Measurements from ENCODE around the gene COL5A1.

COL5A1 gene

DNA sequence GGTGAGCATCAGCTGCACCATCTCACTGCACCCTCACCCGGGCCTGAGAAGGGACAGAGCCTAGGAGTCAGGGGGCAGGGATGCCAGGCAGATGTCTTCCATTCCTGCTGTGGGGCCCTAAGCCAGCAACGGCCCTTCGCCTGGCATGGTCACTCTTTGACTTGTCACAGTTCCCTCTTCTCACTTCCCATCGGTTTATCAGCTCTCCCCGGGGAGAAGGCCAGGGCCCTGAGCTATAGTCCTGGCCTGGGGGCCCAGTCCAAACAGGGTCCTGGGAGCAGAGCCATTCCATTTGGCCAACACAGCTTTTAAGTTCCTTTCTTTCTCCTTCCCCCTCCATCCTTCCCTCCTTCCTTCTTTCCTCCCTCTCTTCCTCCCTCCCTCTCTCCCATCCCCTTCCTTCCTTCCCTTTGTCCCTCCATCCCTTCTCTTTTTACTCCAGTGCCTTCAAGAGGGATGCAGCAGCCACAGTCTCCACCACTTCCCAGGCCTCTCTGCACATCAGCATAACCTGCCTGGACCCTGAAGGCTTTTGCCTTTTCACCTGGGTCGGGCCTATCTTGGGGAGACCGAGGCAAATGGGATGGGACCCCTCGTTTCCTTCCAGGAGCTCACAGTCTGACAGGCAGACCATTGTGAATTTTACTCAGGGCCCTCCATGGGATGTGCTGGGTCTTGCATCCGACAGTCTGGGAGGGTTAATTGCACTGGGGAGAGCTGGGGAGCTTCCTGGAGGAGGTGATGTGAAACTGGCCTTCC, 4.2 kb downstream of the COL5A1 start:
- no peak for TF ChIP-seq CTCF (IDR thresholded peaks at IDR 0.05; ENCODE audit: low read depth, low read length, missing control alignments)
- H3K4me3 ChIP-seq (ENCODE audit: low read depth, low read length), result no peak overlapping the region
- no peak for DNase-seq (ENCODE audit: low read depth)

- DNase-seq (ENCODE audit: low read depth), result no peak
- no peak for TF ChIP-seq CTCF (IDR thresholded peaks at IDR 0.05; ENCODE audit: low read depth, low read length, missing control alignments)
- no peak overlapping the region for H3K4me3 ChIP-seq (ENCODE audit: low read depth, low read length)
These were observed 5.9 kb downstream of the COL5A1 start for GRCh38 chr9:134647359-134648080.

DNA sequence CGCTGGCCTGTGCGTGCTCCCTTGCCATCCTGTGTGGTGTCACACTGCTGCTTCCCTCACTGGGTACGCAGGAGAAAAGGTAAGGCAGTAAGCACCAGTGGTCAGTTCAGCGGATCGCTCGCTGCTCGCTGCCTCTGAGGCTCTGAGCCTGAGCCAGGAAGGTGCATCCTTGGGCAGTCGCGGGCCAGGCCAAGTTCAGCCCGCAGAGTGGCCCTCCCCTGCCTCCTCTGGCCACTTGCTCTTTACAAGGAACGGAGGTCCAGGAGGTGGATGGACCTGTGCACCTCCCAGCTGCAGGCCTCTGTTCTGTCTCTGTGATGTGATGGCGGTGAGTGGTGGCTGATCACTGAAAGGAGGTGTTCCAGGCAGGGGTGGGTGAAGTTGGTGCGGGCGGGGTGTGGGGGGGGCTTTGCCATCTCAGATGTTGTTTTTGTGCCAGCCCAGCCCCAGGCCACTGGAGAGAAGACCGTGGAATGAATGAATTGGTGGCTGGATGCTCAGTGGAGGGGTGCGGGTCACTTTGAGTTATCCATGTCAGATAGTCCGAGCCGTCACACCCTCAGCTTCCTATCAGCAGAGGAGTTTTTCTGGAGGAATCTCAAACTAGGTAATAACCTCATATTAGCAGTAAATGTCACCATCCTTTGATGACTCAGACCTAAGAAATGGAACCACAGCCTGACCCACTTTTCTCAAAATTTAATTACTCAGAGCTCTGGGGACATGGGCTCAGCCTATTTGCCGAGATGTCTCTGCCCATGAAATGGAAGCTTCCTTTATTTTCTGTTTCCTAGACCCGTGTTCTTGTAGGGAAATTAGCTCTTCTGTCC, 7.3 kb downstream of the COL5A1 start:
- no peak for DNase-seq (ENCODE audit: low read depth)
- TF ChIP-seq CTCF (IDR thresholded peaks at IDR 0.05; ENCODE audit: low read depth, low read length, missing control alignments), result no peak
- H3K4me3 ChIP-seq (ENCODE audit: low read depth, low read length), result no peak overlapping the region

GRCh38 chr9:134650431-134651190, 9.0 kb downstream of the COL5A1 start:
- no peak for TF ChIP-seq CTCF (IDR thresholded peaks at IDR 0.05; ENCODE audit: low read depth, low read length, missing control alignments)
- no peak for DNase-seq (ENCODE audit: low read depth)

GRCh38 chr9:134651226-134651905, 9.8 kb downstream of the COL5A1 start:
- TF ChIP-seq CTCF (IDR thresholded peaks at IDR 0.05; ENCODE audit: low read depth, low read length, missing control alignments), result no peak
- no peak for DNase-seq (ENCODE audit: low read depth)

More at GRCh38 chr9:134650431-134651190, 9.0 kb downstream of the COL5A1 start:
- no peak overlapping the region for H3K4me3 ChIP-seq (ENCODE audit: low read depth, low read length)

More at GRCh38 chr9:134651226-134651905, 9.8 kb downstream of the COL5A1 start:
- no peak overlapping the region for H3K4me3 ChIP-seq (ENCODE audit: low read depth, low read length)

Measured in GM12864 (cell line).